Transverse colon (tissue), 3 donors: ENCODE measurements around the gene BLCAP.

Source experiments
- POLR2A ChIP-seq: fragments of 450-650 bp; IDR thresholded peaks from one replicate; pipeline ENCODE4 v1.6.1; 2016; ENCODE audit warnings: antibody characterized with exemption, mild to moderate bottlenecking, moderate library complexity
- TF ChIP-seq, protein P1 (sequence below), 5 experiments: fragments of 200-600 bp in 3 of 5; fragments of 450-650 bp in 2 of 5; sonication (generic) in 3 of 5; IDR thresholded peaks; 1 replicate in 2 of 5; 2 replicates in 3 of 5; pipeline ENCODE4 v1.5.1; 2016 to 2017; ENCODE audit warnings: antibody characterized with exemption in 5 of 5, inconsistent platforms in 3 of 5, mild to moderate bottlenecking in 2 of 5, moderate library complexity in 1 of 5

DNA sequence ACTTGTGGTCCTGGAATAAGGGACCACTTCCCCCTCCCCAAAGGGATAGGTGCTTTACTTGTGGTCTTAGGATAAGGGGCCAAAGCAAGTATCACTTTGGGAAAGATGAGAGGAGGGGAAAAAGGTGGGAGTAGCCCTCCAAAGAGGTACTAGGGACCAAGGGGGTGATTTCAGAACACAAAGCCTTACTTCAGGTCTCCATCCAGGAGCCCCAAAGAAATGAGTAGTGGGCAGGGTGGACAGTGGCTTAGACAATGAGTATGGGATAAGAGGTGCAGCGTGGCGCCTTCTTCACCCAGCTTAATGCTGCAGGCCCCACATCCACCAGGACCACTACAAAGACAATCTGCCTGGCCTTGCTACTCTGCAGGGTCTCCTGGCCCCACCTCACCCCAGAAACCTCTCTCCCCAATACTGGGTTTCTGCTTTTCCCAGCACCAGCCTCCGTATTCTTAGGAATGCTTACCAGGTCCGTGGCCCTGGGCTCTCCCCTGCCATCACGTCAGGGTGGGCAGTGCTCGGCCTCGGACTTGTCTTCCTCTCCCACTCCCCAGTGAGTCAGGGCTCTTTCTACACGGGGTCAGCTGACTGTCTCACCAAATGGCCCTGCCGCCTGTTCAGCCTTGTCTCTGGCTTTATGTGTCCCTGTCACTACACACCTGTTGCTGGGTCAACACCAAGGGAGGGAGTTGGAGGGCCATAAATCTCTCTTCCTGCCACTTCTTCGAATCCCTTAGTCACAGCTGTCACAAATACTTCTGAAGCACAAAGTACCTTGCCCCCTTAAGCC, 3.6 kb downstream of the BLCAP start:
- TF ChIP-seq POLR2A: no peak
- TF ChIP-seq, protein P1, sequence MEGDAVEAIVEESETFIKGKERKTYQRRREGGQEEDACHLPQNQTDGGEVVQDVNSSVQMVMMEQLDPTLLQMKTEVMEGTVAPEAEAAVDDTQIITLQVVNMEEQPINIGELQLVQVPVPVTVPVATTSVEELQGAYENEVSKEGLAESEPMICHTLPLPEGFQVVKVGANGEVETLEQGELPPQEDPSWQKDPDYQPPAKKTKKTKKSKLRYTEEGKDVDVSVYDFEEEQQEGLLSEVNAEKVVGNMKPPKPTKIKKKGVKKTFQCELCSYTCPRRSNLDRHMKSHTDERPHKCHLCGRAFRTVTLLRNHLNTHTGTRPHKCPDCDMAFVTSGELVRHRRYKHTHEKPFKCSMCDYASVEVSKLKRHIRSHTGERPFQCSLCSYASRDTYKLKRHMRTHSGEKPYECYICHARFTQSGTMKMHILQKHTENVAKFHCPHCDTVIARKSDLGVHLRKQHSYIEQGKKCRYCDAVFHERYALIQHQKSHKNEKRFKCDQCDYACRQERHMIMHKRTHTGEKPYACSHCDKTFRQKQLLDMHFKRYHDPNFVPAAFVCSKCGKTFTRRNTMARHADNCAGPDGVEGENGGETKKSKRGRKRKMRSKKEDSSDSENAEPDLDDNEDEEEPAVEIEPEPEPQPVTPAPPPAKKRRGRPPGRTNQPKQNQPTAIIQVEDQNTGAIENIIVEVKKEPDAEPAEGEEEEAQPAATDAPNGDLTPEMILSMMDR (IDR thresholded peaks at IDR 0.05): no peak
